Lung (tissue), 4 donors: ENCODE data around the gene CD2BP2. TPM values are rescaled to one million over a fixed set of nuclear protein-coding genes. Genes with fewer than 3 reads are reported as not detected.

Experiments used
- polyA plus RNA-seq, 2 donors: library from polyadenylated mRNA; stranded (reverse); fragments of 200-250 nt; gene quantifications; one replicate each; pipeline ENCODE4 v1.2.1, GENCODE V29; 2013
- total RNA-seq, 2 donors: library from RNA; depleted of rRNA in 1 of 2; stranded (reverse); fragments of >200 nt in 1 of 2; gene quantifications; one replicate each; pipeline ENCODE4 v1.2.1, GENCODE V29; 2014 to 2021
- donor health status: Bipolar disorder and iron deficiency.
- donor health status: healthy.
- donor health status: DM: yes; HTN: yes; CAD: no.

CD2BP2 gene
- total and polyA plus RNA-seq, 4 donors = 37.5 to 69.8 (median 46.3) TPM

Other genes starting within 250 kb of the CD2BP2 start
- gene GDPD3, start 241.8 kb downstream of the CD2BP2 start, total RNA-seq = 1 to 10 TPM; 5.1 to 5.8 TPM
- 1 to 10 TPM; 4.1 to 6.0 TPM for gene GDPD3, start 241.8 kb downstream of the CD2BP2 start, polyA plus RNA-seq
- gene MAPK3, start 232.1 kb downstream of the CD2BP2 start, total RNA-seq = 10 to 100 TPM; 50.3 to 96.7 TPM
- 10 to 100 TPM; 65.7 to 83.8 TPM for gene MAPK3, start 232.1 kb downstream of the CD2BP2 start, polyA plus RNA-seq
- 100 to 1,000 TPM in 1 of 2 donors, 10 to 100 TPM in 1; 47.7 to 143 TPM for gene CORO1A, start 171.7 kb downstream of the CD2BP2 start, total RNA-seq
- gene CORO1A, start 171.7 kb downstream of the CD2BP2 start, polyA plus RNA-seq = 100 to 1,000 TPM in 1 of 2 donors, 10 to 100 TPM in 1; 41.8 to 419 TPM
- 100 to 1,000 TPM in 1 of 2 donors, 1 to 10 TPM in 1; 9.8 to 111 TPM for gene BOLA2B, start 161.6 kb downstream of the CD2BP2 start, total RNA-seq
- gene BOLA2B, start 161.6 kb downstream of the CD2BP2 start, polyA plus RNA-seq = 100 to 1,000 TPM; 253 to 320 TPM
- 10 to 100 TPM; 24.0 to 96.0 TPM for gene SLX1A, start 161.4 kb downstream of the CD2BP2 start, total RNA-seq
- gene SLX1A, start 161.4 kb downstream of the CD2BP2 start, polyA plus RNA-seq = 10 to 100 TPM; 63.4 to 86.8 TPM
- gene SULT1A3, start 156.1 kb downstream of the CD2BP2 start, total RNA-seq = 10 to 100 TPM; 16.3 to 22.4 TPM
- gene SULT1A3, start 156.1 kb downstream of the CD2BP2 start, polyA plus RNA-seq = 10 to 100 TPM in 1 of 2 donors, 1 to 10 TPM in 1; 8.3 to 32.8 TPM
- 10 to 100 TPM in 1 of 2 donors, 1 to 10 TPM in 1; 8.4 to 22.9 TPM for gene NPIPB13, start 106.8 kb downstream of the CD2BP2 start, total RNA-seq
- 1 to 10 TPM; 3.5 to 4.7 TPM for gene NPIPB13, start 106.8 kb downstream of the CD2BP2 start, polyA plus RNA-seq
- gene TBC1D10B, start 15.2 kb upstream of the CD2BP2 start, total RNA-seq = 10 to 100 TPM; 31.7 to 43.6 TPM
- gene TBC1D10B, start 15.2 kb upstream of the CD2BP2 start, polyA plus RNA-seq = 10 to 100 TPM; 26.9 to 27.8 TPM
- gene MYL11, start 19.5 kb upstream of the CD2BP2 start, total RNA-seq = not detected
- gene MYL11, start 19.5 kb upstream of the CD2BP2 start, polyA plus RNA-seq = 1 to 10 TPM in 1 of 2 donors, under 1 TPM in 1; 0.44 to 3.9 TPM
- gene SEPTIN1, start 27.3 kb upstream of the CD2BP2 start, total RNA-seq = 1 to 10 TPM; 3.3 to 4.6 TPM
- gene SEPTIN1, start 27.3 kb upstream of the CD2BP2 start, polyA plus RNA-seq = 1 to 10 TPM; 5.8 to 7.3 TPM
- gene ZNF48, start 40.1 kb upstream of the CD2BP2 start, total RNA-seq = 1 to 10 TPM; 5.3 to 8.0 TPM
- gene ZNF48, start 40.1 kb upstream of the CD2BP2 start, polyA plus RNA-seq = 1 to 10 TPM; 4.2 to 4.7 TPM
- 1 to 10 TPM; 3.0 to 7.2 TPM for gene ZNF771, start 52.3 kb upstream of the CD2BP2 start, total RNA-seq
- 1 to 10 TPM; 3.3 to 5.4 TPM for gene ZNF771, start 52.3 kb upstream of the CD2BP2 start, polyA plus RNA-seq
- 10 to 100 TPM; 13.2 to 33.8 TPM for gene DCTPP1, start 74.7 kb upstream of the CD2BP2 start, total RNA-seq
- 10 to 100 TPM; 20.3 to 50.9 TPM for gene DCTPP1, start 74.7 kb upstream of the CD2BP2 start, polyA plus RNA-seq
- gene SEPHS2, start 90.6 kb upstream of the CD2BP2 start, total RNA-seq = 10 to 100 TPM; 17.1 to 54.5 TPM
- gene SEPHS2, start 90.6 kb upstream of the CD2BP2 start, polyA plus RNA-seq = 10 to 100 TPM; 37.5 to 68.6 TPM
- 10 to 100 TPM; 14.4 to 48.1 TPM for gene ITGAL, start 117.4 kb upstream of the CD2BP2 start, total RNA-seq
- 10 to 100 TPM; 15.2 to 32.8 TPM for gene ITGAL, start 117.4 kb upstream of the CD2BP2 start, polyA plus RNA-seq
- 10 to 100 TPM; 17.9 to 33.9 TPM for gene ZNF768, start 171.3 kb upstream of the CD2BP2 start, total RNA-seq
- 10 to 100 TPM; 20.0 to 45.1 TPM for gene ZNF768, start 171.3 kb upstream of the CD2BP2 start, polyA plus RNA-seq
- 10 to 100 TPM; 11.2 to 11.7 TPM for gene ZNF747, start 179.6 kb upstream of the CD2BP2 start, total RNA-seq
- gene ZNF747, start 179.6 kb upstream of the CD2BP2 start, polyA plus RNA-seq = 1 to 10 TPM; 7.1 to 7.2 TPM
- 10 to 100 TPM; 10.4 to 12.6 TPM for gene ZNF764, start 203.1 kb upstream of the CD2BP2 start, total RNA-seq
- 1 to 10 TPM; 4.9 to 6.1 TPM for gene ZNF764, start 203.1 kb upstream of the CD2BP2 start, polyA plus RNA-seq
- gene ZNF688, start 216.4 kb upstream of the CD2BP2 start, total RNA-seq = 10 to 100 TPM in 1 of 2 donors, 1 to 10 TPM in 1; 8.6 to 22.6 TPM
- 10 to 100 TPM; 10.5 to 23.3 TPM for gene ZNF688, start 216.4 kb upstream of the CD2BP2 start, polyA plus RNA-seq
- gene ZNF785, start 230.4 kb upstream of the CD2BP2 start, total RNA-seq = 10 to 100 TPM; 13.9 to 15.5 TPM
- 1 to 10 TPM; 4.0 to 5.5 TPM for gene ZNF785, start 230.4 kb upstream of the CD2BP2 start, polyA plus RNA-seq